WTC11 (cell line): ENCODE measurements around the gene NEK5. TPM values are rescaled to one million over a fixed set of nuclear protein-coding genes. Genes with fewer than 3 reads are reported as not detected.

Experiments
- CREB1 ChIP-seq: sonication (generic); formaldehyde crosslinking; IDR thresholded peaks from 2 replicates; pipeline ENCODE4 v1.8.0; 2023; ENCODE audit warnings: mild to moderate bottlenecking, missing genetic modification reagents
- CTCF ChIP-seq: fragments of 200-600 bp; IDR thresholded peaks from 2 replicates; pipeline ENCODE4 v1.8.0; 2022; ENCODE audit warnings: antibody characterized with exemption
- ETV6 ChIP-seq: sonication (generic); formaldehyde crosslinking; IDR thresholded peaks from 2 replicates; pipeline ENCODE4 v1.8.1; 2022; ENCODE audit warnings: mild to moderate bottlenecking, missing genetic modification reagents
- FOXK1 ChIP-seq: sonication (generic); formaldehyde crosslinking; IDR thresholded peaks from 2 replicates; pipeline ENCODE4 v1.8.0; 2022; ENCODE audit warnings: mild to moderate bottlenecking, moderate library complexity, missing genetic modification reagents
- FOXP4 ChIP-seq: sonication (generic); formaldehyde crosslinking; IDR thresholded peaks from 2 replicates; pipeline ENCODE4 v1.8.0; 2022; ENCODE audit warnings: mild to moderate bottlenecking, missing genetic modification reagents
- GABPB1 ChIP-seq: sonication (generic); formaldehyde crosslinking; IDR thresholded peaks from 2 replicates; pipeline ENCODE4 v1.8.1; 2023; ENCODE audit warnings: mild to moderate bottlenecking, missing genetic modification reagents
- HMGA2 ChIP-seq: fragments of 250-450 bp; sonication (Bioruptor Pico); IDR thresholded peaks from 2 replicates; pipeline ENCODE4 v1.4.0; 2021; ENCODE audit warnings: mild to moderate bottlenecking, moderate library complexity
- IRF2 ChIP-seq: sonication (generic); formaldehyde crosslinking; IDR thresholded peaks from 2 replicates; pipeline ENCODE4 v1.8.0; 2022; ENCODE audit warnings: low read depth, missing genetic modification reagents, borderline replicate concordance
- NR3C1 ChIP-seq: sonication (generic); formaldehyde crosslinking; conservative IDR thresholded peaks from 2 replicates; pipeline ENCODE4 v1.8.1; 2023; ENCODE audit warnings: low read depth, mild to moderate bottlenecking, missing genetic modification reagents
- OVOL2 ChIP-seq: fragments of 250-450 bp; sonication (Bioruptor Pico); IDR thresholded peaks from 2 replicates; pipeline ENCODE4 v1.9.0; 2021; ENCODE audit warnings: mild to moderate bottlenecking, borderline replicate concordance
- PRDM15 ChIP-seq: sonication (generic); formaldehyde crosslinking; IDR thresholded peaks from 2 replicates; pipeline ENCODE4 v1.8.0; 2022; ENCODE audit warnings: missing genetic modification reagents
- PREB ChIP-seq: sonication (generic); formaldehyde crosslinking; IDR thresholded peaks from 2 replicates; pipeline ENCODE4 v1.8.1; 2022; ENCODE audit warnings: mild to moderate bottlenecking, missing genetic modification reagents, moderate library complexity, borderline replicate concordance
- PRRX2 ChIP-seq: fragments of 250-450 bp; sonication (Bioruptor Pico); IDR thresholded peaks from 2 replicates; pipeline ENCODE4 v1.8.0; 2021; ENCODE audit warnings: mild to moderate bottlenecking
- SMAD4 ChIP-seq: sonication (generic); formaldehyde crosslinking; IDR thresholded peaks from 2 replicates; pipeline ENCODE4 v1.8.0; 2022; ENCODE audit warnings: mild to moderate bottlenecking, missing genetic modification reagents
- TEAD4 ChIP-seq: sonication (generic); formaldehyde crosslinking; IDR thresholded peaks from 2 replicates; pipeline ENCODE4 v1.8.0; 2022; ENCODE audit warnings: mild to moderate bottlenecking, missing genetic modification reagents
- ZNF219 ChIP-seq: sonication (generic); formaldehyde crosslinking; IDR thresholded peaks from 2 replicates; pipeline ENCODE4 v1.8.0; 2023; ENCODE audit warnings: missing genetic modification reagents, mild to moderate bottlenecking, borderline replicate concordance
- ZNF263 ChIP-seq: sonication (generic); formaldehyde crosslinking; IDR thresholded peaks from 2 replicates; pipeline ENCODE4 v1.8.1; 2022; ENCODE audit warnings: low read depth, mild to moderate bottlenecking, moderate library complexity, missing genetic modification reagents
- ZNF317 ChIP-seq: sonication (generic); formaldehyde crosslinking; IDR thresholded peaks from 2 replicates; pipeline ENCODE4 v1.8.1; 2023; ENCODE audit warnings: low read depth, mild to moderate bottlenecking, moderate library complexity, missing genetic modification reagents, borderline replicate concordance
- total RNA-seq: library from RNA; stranded (reverse); gene quantifications from 3 replicates; pipeline ENCODE4 v1.2.3, GENCODE V29; 2021
- TF ChIP-seq, protein P1 (sequence below): fragments of 250-450 bp; sonication (Bioruptor Pico); IDR thresholded peaks from 2 replicates; pipeline ENCODE4 v1.9.0; 2021; ENCODE audit warnings: moderate library complexity, mild to moderate bottlenecking, inconsistent platforms, borderline replicate concordance
- TF ChIP-seq, protein P2 (sequence below): sonication (generic); formaldehyde crosslinking; conservative IDR thresholded peaks from 2 replicates; pipeline ENCODE4 v1.8.1; 2022; ENCODE audit warnings: mild to moderate bottlenecking, missing genetic modification reagents
- TF ChIP-seq, protein P3 (sequence below): sonication (generic); formaldehyde crosslinking; IDR thresholded peaks from 2 replicates; pipeline ENCODE4 v1.8.1; 2022; ENCODE audit warnings: mild to moderate bottlenecking, moderate library complexity, missing genetic modification reagents
- TF ChIP-seq, protein P4 (sequence below): sonication (generic); formaldehyde crosslinking; IDR thresholded peaks from 2 replicates; pipeline ENCODE4 v1.8.1; 2023; ENCODE audit warnings: mild to moderate bottlenecking, missing genetic modification reagents, moderate library complexity
- TF ChIP-seq, protein P5 (sequence below): fragments of 250-450 bp; sonication (Bioruptor Pico); IDR thresholded peaks from 2 replicates; pipeline ENCODE4 v1.9.0; 2021; ENCODE audit warnings: mild to moderate bottlenecking

The NEK5 gene
- total RNA-seq, 1 experiment from 2014 or later: 0.55 TPM

DNA sequence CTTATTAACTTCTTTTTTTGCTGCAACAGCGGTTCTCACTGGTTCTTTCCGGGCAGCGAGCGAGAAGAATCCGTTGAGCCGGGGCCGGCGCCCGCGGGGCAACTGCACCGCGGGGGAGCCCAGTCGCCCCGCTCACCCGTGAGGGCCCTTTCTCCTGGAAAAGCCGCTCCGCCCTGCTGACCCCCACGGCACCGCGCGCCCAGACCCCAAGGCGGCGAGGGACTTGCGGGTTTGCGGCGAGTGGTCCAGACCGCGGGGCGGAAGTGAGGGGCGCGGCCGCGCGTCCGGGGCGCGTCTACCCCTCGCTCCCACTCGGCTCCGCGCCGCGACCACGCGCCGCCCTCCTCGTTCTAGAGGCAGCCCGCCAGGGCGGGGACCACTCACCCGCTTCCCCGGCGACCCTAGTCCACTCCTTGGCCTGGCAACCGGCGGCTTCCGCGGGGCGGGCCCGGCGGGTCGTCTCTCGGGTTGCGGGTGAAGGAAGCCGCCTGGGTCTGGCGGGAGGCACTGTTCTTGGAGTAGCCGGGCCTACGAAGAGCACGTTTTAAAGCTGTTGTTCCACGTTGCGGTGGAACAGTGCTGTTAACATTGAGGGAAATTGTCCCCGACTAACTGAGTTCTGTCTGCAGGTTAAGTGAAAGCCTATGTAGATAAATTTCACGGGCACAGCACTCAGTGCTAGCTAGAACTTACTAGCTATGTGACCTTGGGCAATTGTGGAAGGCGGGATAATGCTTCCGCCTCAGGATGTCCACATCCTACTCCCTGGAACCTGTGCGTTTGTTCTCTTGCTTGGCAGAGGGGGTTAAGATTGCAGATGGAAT, 30.5 kb upstream of the NEK5 start, which contains the start of gene NEK3 (continued):
- TF ChIP-seq PRDM15: peak; percentile 66; the same call in 1 of the 2 replicates
- TF ChIP-seq OVOL2 (CRISPR knock-in tag): no peak
- TF ChIP-seq, protein P1, sequence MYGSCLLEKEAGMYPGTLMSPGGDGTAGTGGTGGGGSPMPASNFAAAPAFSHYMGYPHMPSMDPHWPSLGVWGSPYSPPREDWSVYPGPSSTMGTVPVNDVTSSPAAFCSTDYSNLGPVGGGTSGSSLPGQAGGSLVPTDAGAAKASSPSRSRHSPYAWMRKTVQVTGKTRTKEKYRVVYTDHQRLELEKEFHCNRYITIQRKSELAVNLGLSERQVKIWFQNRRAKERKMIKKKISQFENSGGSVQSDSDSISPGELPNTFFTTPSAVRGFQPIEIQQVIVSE (CRISPR knock-in tag): no peak
- TF ChIP-seq, protein P2, sequence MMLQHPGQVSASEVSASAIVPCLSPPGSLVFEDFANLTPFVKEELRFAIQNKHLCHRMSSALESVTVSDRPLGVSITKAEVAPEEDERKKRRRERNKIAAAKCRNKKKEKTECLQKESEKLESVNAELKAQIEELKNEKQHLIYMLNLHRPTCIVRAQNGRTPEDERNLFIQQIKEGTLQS: peak; percentile 42; the same call in 1 of the 2 replicates
- TF ChIP-seq PRRX2 (CRISPR knock-in tag): no peak
- peak; percentile 91 for TF ChIP-seq ETV6 (CRISPR knock-in tag)
- peak; percentile 97 for TF ChIP-seq ZNF219 (CRISPR knock-in tag)
- TF ChIP-seq, protein P3, sequence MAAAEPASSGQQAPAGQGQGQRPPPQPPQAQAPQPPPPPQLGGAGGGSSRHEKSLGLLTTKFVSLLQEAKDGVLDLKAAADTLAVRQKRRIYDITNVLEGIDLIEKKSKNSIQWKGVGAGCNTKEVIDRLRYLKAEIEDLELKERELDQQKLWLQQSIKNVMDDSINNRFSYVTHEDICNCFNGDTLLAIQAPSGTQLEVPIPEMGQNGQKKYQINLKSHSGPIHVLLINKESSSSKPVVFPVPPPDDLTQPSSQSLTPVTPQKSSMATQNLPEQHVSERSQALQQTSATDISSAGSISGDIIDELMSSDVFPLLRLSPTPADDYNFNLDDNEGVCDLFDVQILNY (CRISPR knock-in tag): peak; percentile 91
- no peak for TF ChIP-seq HMGA2
- no peak; the same call in 1 of the 2 replicates for TF ChIP-seq ZNF263
- peak; percentile 97 for TF ChIP-seq FOXP4 (CRISPR knock-in tag)
- peak; percentile 98 for TF ChIP-seq CREB1 (CRISPR knock-in tag)
- TF ChIP-seq PREB (CRISPR knock-in tag): 0 out of 2 replicates have a peak, but pooled peaks have one; percentile 76
- TF ChIP-seq GABPB1: peak; percentile 58; the same call in 1 of the 2 replicates
- TF ChIP-seq CTCF: no peak
- TF ChIP-seq FOXK1: peak; percentile 92
- peak; percentile 93 for TF ChIP-seq SMAD4 (CRISPR knock-in tag)
- peak; percentile 93 for TF ChIP-seq TEAD4
- TF ChIP-seq IRF2: 0 out of 2 replicates have a peak, but pooled peaks have one; percentile 45
- TF ChIP-seq, protein P4, sequence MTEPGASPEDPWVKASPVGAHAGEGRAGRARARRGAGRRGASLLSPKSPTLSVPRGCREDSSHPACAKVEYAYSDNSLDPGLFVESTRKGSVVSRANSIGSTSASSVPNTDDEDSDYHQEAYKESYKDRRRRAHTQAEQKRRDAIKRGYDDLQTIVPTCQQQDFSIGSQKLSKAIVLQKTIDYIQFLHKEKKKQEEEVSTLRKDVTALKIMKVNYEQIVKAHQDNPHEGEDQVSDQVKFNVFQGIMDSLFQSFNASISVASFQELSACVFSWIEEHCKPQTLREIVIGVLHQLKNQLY: no peak
- TF ChIP-seq ZNF317 (CRISPR knock-in tag): peak; percentile 73
- TF ChIP-seq, protein P5, sequence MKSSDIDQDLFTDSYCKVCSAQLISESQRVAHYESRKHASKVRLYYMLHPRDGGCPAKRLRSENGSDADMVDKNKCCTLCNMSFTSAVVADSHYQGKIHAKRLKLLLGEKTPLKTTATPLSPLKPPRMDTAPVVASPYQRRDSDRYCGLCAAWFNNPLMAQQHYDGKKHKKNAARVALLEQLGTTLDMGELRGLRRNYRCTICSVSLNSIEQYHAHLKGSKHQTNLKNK (CRISPR knock-in tag): no peak
- peak; percentile 94 for TF ChIP-seq NR3C1 (CRISPR knock-in tag)
